Measurements from ENCODE around the gene MEPCE.

GRCh38 chr7:100433276-100433591, 3.6 kb downstream of the MEPCE start:
- TF ChIP-seq POLR2A (IDR thresholded peaks at IDR 0.05; ENCODE audit: low read length) (no peak), GATA1 (IDR thresholded peaks at IDR 0.05; ENCODE audit: low read depth, low read length) (no peak)
